Measurements from ENCODE around the gene NPFFR2.
"Not testable (repeated sequence)": the region's sequence is repeated elsewhere in the genome, so short reads cannot be mapped to it uniquely, and the experiment has no call there.

NPFFR2 gene

GRCh38 chr4:72031868-72032608 is at the start of gene NPFFR2:
Gene NPFFR2, plus strand, starts transcription at chr4:72032000. Its CDS starts 96,592 bp downstream, at chr4:72128592.
- in situ Hi-C loops (cut with HindIII; ENCODE audit: low sequenced_read_pairs) = no loop called here

- in situ Hi-C loops (cut with HindIII; ENCODE audit: low sequenced_read_pairs) = no loop called here
These were observed 39.1 kb upstream of the NPFFR2 start for GRCh38 chr4:71992571-71993312.

- in situ Hi-C loops (cut with HindIII; ENCODE audit: low sequenced_read_pairs) = no loop called here
These were observed 37.2 kb upstream of the NPFFR2 start for GRCh38 chr4:71994559-71994958.

DNA sequence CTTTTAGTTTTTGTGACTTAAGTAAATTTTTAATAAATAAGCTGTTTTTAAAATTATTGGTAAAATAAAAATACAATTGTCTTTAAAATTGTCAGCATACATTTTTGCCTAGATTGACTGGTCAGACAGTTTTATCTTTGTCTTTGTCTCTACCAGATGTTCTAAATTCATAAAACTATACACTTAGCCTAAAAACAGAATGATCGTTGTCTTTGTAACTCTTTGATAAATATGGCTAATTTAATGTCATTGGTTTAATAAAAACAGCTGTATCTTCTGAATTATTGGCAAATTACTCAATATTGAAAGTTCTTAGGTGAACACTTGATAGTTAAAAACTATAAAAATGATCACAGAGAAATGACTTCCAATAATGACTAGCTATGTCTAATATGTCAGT is 36.5 kb upstream of the NPFFR2 start:
- in situ Hi-C loops (cut with HindIII; ENCODE audit: low sequenced_read_pairs) = no loop called here

GRCh38 chr4:72006586-72006985 is 25.2 kb upstream of the NPFFR2 start:
- in situ Hi-C loops (cut with HindIII; ENCODE audit: low sequenced_read_pairs) = no loop called here

GRCh38 chr4:72011906-72012305 is 19.9 kb upstream of the NPFFR2 start:
- in situ Hi-C loops (cut with HindIII; ENCODE audit: low sequenced_read_pairs) = no loop called here

- in situ Hi-C loops (cut with HindIII; ENCODE audit: low sequenced_read_pairs) = no loop called here
These were observed 15.8 kb upstream of the NPFFR2 start for GRCh38 chr4:72016011-72016410.

- in situ Hi-C loops (cut with HindIII; ENCODE audit: low sequenced_read_pairs) = no loop called here
These were observed 12.1 kb upstream of the NPFFR2 start for GRCh38 chr4:72019688-72020087.

GRCh38 chr4:72022553-72022952 is 9.2 kb upstream of the NPFFR2 start:
- in situ Hi-C loops (cut with HindIII; ENCODE audit: low sequenced_read_pairs) = no loop called here

DNA sequence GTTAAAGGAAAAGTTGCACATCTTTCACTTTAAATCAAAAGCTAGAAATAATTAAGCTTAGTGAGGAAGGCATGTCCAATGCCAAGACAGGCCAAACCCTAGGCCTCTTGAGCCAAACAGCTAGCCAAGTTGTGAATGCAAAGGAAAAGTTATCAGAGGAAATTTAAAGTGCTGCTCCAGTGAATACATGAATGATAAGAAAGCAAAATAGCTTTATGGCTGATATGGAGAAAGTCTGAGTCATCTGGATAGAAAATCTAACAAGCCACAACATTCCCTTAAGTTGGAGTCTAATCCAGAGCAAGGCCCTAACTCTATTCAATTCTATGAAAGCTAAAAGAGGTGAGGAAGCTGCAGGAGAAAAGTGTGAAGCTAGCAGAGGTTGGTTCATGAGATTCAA is 23.8 kb downstream of the NPFFR2 start:
- in situ Hi-C loops (cut with HindIII; ENCODE audit: low sequenced_read_pairs) = no loop called here

GRCh38 chr4:72063726-72064125 is 31.9 kb downstream of the NPFFR2 start:
- in situ Hi-C loops (cut with HindIII; ENCODE audit: low sequenced_read_pairs) = no loop called here

DNA sequence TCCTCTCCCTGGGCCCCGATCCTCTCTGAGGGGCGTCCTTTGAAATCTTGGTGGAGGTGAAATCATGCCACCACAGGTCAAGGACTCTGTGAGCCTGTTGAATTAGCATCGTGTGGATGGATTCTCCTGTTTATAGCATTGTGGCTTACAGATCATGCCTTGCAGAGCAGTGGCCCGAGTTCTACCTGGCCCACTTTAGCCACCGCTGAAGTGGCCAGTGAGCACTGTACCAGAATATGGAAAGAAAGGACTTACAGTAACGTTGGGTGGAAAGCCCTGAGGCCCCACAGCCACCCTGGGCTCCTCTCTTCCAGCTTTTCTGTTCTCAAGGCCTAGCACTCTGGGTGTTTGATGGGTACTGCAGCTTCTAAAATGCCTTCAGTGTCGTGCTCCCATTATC is 35.3 kb downstream of the NPFFR2 start:
- in situ Hi-C loops (cut with HindIII; ENCODE audit: low sequenced_read_pairs) = no loop called here

- in situ Hi-C loops (cut with HindIII; ENCODE audit: low sequenced_read_pairs) = no loop called here
These were observed 42.0 kb downstream of the NPFFR2 start for GRCh38 chr4:72073816-72074215.

DNA sequence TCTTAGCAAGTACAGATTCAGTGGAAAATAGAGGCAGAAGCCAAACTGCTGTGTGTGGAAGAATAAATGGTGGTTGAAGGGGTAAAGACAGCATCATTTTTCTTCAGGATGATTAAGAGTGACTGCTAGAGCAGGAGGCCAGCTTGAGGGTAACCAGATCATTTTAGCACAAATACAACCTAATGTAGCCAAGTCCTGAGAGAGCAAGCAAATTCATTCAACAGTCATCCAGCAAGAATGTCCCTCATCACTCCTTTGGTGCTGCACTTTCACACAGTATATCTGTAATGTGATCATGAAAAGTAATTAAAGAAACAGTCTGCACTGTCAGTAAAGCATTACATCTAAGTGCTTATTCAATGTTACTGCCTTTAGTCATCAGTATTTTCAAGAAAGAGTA is 44.8 kb downstream of the NPFFR2 start:
- in situ Hi-C loops (cut with HindIII; ENCODE audit: low sequenced_read_pairs) = no loop called here

DNA sequence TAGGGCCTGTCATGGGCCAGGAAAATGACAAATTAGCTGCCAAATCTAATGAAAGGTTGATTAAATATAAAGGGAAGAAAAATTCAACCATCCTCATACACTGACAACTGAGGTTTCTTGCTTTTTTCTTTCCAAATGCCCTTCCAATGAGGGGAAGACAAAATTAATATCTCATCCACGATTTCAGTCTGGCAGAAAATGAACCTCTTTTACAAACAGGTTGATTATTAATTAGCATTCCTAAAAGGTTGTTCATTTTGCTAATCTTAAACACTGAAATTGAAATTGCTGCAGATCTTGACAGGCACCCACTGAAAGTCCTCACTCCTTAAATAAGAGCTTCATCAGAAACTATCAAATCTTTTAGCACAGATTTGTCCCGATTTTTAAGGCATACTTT is 45.5 kb downstream of the NPFFR2 start:
- in situ Hi-C loops (cut with HindIII; ENCODE audit: low sequenced_read_pairs) = no loop called here

GRCh38 chr4:72084587-72085011 is 52.8 kb downstream of the NPFFR2 start:
- in situ Hi-C loops (cut with HindIII; ENCODE audit: low sequenced_read_pairs) = no loop called here

DNA sequence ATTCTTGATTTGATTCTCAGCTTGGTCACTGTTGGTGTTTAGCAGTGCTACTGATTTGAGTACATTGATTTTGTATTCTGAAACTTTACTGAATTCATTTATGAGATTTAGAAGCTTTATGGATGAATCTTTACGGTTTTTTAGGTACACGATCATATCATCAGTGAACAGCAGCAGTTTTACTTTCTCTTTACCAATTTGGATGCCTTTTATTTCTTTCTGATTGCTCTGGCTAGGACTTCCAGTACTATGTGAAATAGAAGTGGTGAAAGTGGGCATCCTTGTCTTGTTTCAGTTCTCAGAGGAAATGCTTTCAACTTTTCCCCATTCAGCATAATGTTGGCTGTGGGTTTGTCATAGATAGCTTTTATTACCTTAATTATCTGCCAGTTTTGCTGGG is 58.8 kb downstream of the NPFFR2 start:
- in situ Hi-C loops (cut with HindIII; ENCODE audit: low sequenced_read_pairs) = not testable (repeated sequence)

DNA sequence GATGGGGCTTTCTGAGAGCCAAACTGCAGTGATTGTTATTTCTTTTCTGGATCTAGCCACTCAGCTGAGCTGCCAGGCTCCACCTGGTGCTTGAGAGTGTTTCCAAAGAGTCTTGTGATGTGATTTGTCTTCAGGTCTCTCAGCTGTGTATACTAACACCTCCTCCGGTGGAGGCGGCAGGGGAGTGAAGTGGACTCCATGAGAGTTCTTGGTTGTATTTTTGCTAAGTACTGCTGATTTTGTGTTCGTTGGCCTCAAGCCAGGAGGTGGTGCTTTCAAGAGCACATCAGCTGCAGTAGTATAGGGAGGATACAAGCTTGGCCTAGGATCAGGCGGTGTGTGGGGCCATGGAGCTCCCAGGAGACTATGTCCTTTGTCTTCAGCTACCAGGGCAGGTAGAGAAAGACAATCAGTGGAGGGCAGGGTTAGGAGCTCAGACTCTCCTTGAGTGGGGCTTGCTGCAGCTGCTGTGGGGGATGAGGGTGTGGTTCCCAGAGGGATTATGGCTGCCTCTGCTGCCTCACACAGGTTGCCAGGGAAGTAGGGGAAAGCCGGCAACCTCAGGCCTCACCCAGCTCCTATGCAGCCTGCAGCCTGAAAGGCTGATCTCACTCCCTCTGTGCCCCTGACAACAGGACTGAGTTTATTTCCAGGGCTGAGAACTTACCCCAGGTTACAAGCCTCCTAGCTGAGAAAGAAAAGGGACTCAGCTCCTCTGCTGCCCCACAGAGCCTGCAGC is 62.4 kb downstream of the NPFFR2 start:
- in situ Hi-C loops (cut with HindIII; ENCODE audit: low sequenced_read_pairs) = no loop called here

- in situ Hi-C loops (cut with HindIII; ENCODE audit: low sequenced_read_pairs) = no loop called here
These were observed 75.7 kb downstream of the NPFFR2 start for GRCh38 chr4:72107456-72107855.

- in situ Hi-C loops (cut with HindIII; ENCODE audit: low sequenced_read_pairs) = no loop called here
These were observed 77.6 kb downstream of the NPFFR2 start for GRCh38 chr4:72109364-72109763.

DNA sequence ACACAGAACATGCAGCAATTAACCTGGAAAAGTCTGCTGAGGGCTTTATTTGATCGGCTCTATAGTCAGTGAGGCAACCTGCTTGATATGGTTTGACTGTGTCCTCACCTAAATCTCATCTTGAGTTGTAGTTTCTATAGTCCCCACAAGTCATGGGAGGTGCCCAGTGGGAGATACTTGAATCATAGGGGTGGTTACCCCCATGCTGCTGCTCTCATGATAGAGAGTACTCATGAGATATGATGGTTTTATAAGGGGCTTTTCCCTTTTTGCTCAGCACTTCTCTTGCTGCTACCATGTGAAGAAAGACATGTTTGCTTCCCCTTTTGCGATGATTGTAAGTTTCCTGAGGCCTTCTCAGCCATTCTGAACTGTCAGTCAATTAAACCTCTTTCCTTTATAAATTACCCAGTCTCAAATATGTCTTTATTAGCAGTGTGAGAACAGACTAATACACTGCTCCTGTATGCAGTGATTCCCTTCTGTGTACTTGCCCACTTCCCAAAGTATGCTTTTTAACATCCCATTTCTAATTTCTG is 78.2 kb downstream of the NPFFR2 start:
- in situ Hi-C loops (cut with HindIII; ENCODE audit: low sequenced_read_pairs) = no loop called here
